Measurements from ENCODE around the gene MYZAP. TPM values are rescaled to one million over a fixed set of nuclear protein-coding genes. Genes with fewer than 3 reads are reported as not detected.

The MYZAP gene
- total RNA-seq, 1 experiment from 2014 or later, result 0.63 TPM

DNA sequence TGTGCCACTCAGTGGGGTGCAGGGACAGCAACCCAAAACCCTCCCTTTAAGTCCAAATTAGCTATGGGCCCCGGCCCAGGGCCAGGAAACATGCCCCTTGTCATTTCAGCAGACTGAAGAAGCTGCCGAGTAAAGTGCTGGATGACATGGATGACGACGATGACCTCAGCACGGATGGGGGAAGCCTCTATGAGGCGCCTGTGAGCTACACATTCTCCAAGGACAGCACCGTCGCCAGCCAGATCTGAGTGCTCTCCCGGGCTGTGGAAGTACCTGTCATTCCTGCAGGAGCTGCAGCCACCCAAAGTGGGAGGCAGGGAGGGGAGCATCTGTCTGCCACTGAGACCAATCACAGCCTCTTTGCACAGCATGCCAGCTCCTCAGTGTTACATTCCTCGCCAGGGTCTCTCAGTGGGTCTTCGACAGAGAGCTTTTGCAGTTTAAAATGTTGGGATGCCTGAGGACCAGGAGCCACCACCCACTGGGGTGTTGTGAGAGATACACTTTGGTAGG lies 44.4 kb upstream of the MYZAP start:
- Histone ChIP-seq H4K8ac (replicated peaks; ENCODE audit: insufficient read length, low read depth, low read length) (no peak overlapping the region), H2BK12ac (ENCODE audit: insufficient read length, low read depth, low read length) (no peak overlapping the region), H2BK20ac (ENCODE audit: low read depth, low read length, poor library complexity, severe bottlenecking) (no peak overlapping the region), H3K23me2 (ENCODE audit: insufficient read length, low read depth, low read length, poor library complexity, severe bottlenecking) (no peaks in the 10 kb centered on the region), H3T11ph (ENCODE audit: low read length) (no peak overlapping the region), H4K20me1 (ENCODE audit: control insufficient read depth, insufficient read depth, insufficient read length) (no peaks in the 10 kb centered on the region), H2AFZ (ENCODE audit: low read length) (no peak overlapping the region), H4K91ac (ENCODE audit: insufficient read length, low read depth, low read length) (no peak overlapping the region), H3K4ac (ENCODE audit: low read depth, low read length) (no peak overlapping the region), H3K14ac (ENCODE audit: insufficient read depth, low read length) (no peak overlapping the region), H2AK5ac (ENCODE audit: insufficient read length, low read length) (no peak overlapping the region), H3K79me1 (ENCODE audit: insufficient read depth, low read depth, low read length, poor library complexity, severe bottlenecking) (no peaks in the 10 kb centered on the region), H2BK5ac (ENCODE audit: insufficient read length, low read length) (no peak overlapping the region), H3K4me2 (ENCODE audit: insufficient read depth, insufficient read length, low read length) (no peak overlapping the region), H3K18ac (ENCODE audit: insufficient read length, low read depth, low read length) (no peak overlapping the region), H2BK120ac (ENCODE audit: low read depth, low read length, poor library complexity, severe bottlenecking) (no peak overlapping the region), H3K9me3 (ENCODE audit: control insufficient read depth, low read depth, low read length) (no peaks in the 10 kb centered on the region), H3K23ac (ENCODE audit: insufficient read length, low read depth, low read length) (no peak overlapping the region), H3K27ac (ENCODE audit: insufficient read length, low read depth, low read length) (no peak overlapping the region), H3K9ac (ENCODE audit: extremely low read depth, insufficient read length, low read length) (no peak overlapping the region), H3K4me1 (ENCODE audit: insufficient read depth, low read length) (peaks cover 6% of the 10 kb centered on the region; the same call in 1 of the 2 replicates), H3K56ac (ENCODE audit: insufficient read length, low read depth, low read length) (no peak overlapping the region), H4K5ac (ENCODE audit: insufficient read length, low read depth, low read length) (no peak overlapping the region), H2BK15ac (ENCODE audit: low read depth, low read length) (no peak overlapping the region), H3K79me2 (ENCODE audit: insufficient read depth, low read length) (no peaks in the 10 kb centered on the region), H3K27me3 (ENCODE audit: insufficient read depth, low read length) (no peaks in the 10 kb centered on the region)
- Mint-ChIP-seq H3K4me1 (peaks cover 17 to 26% of the 10 kb centered on the region in 2 experiments), H3K9me3 (no peaks in the 10 kb centered on the region), H3K36me3 (ENCODE audit: insufficient read depth in 1 of 3, low read depth in 3 of 3) (peaks cover 28 to 73% (median 67%) of the 10 kb centered on the region in 3 experiments; a peak in 6 of 7 replicates), H3K27me3 (ENCODE audit: low read depth) (no peaks in the 10 kb centered on the region), H3K4me3 (no peak overlapping the region), H3K27ac (no peak overlapping the region; a peak in 1 of 7 replicates)
- TF ChIP-seq CTCF (conservative IDR thresholded peaks at IDR 0.05), result no peak
- WGBS (ENCODE audit: extremely low coverage, insufficient read length, low lambda C conversion rate), result no CpG with 5 or more reads among the region's 11 CpGs
- no peak for DNase-seq
